Muscle of arm (tissue), 12 donors: Measurements from ENCODE around the gene ANG. TPM values are rescaled to one million over a fixed set of nuclear protein-coding genes. Genes with fewer than 3 reads are reported as not detected.
"Not testable (repeated sequence)": the region's sequence is repeated elsewhere in the genome, so short reads cannot be mapped to it uniquely, and the experiment has no call there.

ENCODE experiments used
- DNase-seq: peaks from one replicate; pipeline ENCODE4 v3.0.0-alpha.2; 2013
- polyA plus RNA-seq, 12 donors: library from polyadenylated mRNA; unstranded; fragments of 120-200 nt; gene quantifications; one replicate each; pipeline ENCODE4 v1.2.1, GENCODE V29; 2013; ENCODE audit not compliant: insufficient read length in 12 of 12

Gene ANG
- polyA plus RNA-seq, 12 donors: 2.2 to 22.8 (median 2.9) TPM; not detected in 1

GRCh38 chr14:20738292-20738691 lies 49.7 kb downstream of the ANG start:
- not testable (repeated sequence) for DNase-seq

- no peak for DNase-seq
Measured at GRCh38 chr14:20742132-20742531, 53.6 kb downstream of the ANG start.

GRCh38 chr14:20743556-20743955 lies 55.0 kb downstream of the ANG start:
- DNase-seq: no peak

Other genes with a start within 250 kb of the ANG start
- 10 to 100 TPM in 11 of 12 donors, not detected in 1; 21.1 to 55.6 (median 37.7) TPM for gene OSGEP, start 234.0 kb upstream of the ANG start, polyA plus RNA-seq
- gene APEX1, start 233.5 kb upstream of the ANG start, polyA plus RNA-seq: 100 to 1,000 TPM in 11 of 12 donors, not detected in 1; 131 to 222 (median 161) TPM
- 10 to 100 TPM in 11 of 12 donors, not detected in 1; 16.8 to 33.2 (median 21.7) TPM for gene PIP4P1, start 227.3 kb upstream of the ANG start, polyA plus RNA-seq
- 10 to 100 TPM in 8 of 12 donors, 1 to 10 TPM in 3, not detected in 1; 8.0 to 19.0 (median 10.9) TPM for gene PNP, start 219.4 kb upstream of the ANG start, polyA plus RNA-seq
- under 1 TPM in 3 of 12 donors, not detected in 9; 0.12 to 0.39 (median 0.30) TPM for gene RNASE10, start 183.2 kb upstream of the ANG start, polyA plus RNA-seq
- gene RNASE9, start 127.7 kb upstream of the ANG start, polyA plus RNA-seq: not detected
- gene RNASE11, start 100.8 kb upstream of the ANG start, polyA plus RNA-seq: not detected
- gene RNASE12, start 97.4 kb upstream of the ANG start, polyA plus RNA-seq: not detected
- gene OR6S1, start 47.1 kb upstream of the ANG start, polyA plus RNA-seq: not detected
- gene RNASE4, start 4.2 kb upstream of the ANG start, polyA plus RNA-seq: 10 to 100 TPM in 1 of 12 donors, 1 to 10 TPM in 10, not detected in 1; 2.2 to 25.2 (median 4.1) TPM
- not detected for gene EDDM3A, start 57.1 kb downstream of the ANG start, polyA plus RNA-seq
- gene EDDM3B, start 79.6 kb downstream of the ANG start, polyA plus RNA-seq: not detected
- 10 to 100 TPM in 2 of 12 donors, 1 to 10 TPM in 9, not detected in 1; 3.9 to 18.6 (median 5.9) TPM for gene RNASE6, start 92.5 kb downstream of the ANG start, polyA plus RNA-seq
- gene RNASE1, start 114.1 kb downstream of the ANG start, polyA plus RNA-seq: 100 to 1,000 TPM in 11 of 12 donors, not detected in 1; 135 to 267 (median 179) TPM
- gene RNASE3, start 202.6 kb downstream of the ANG start, polyA plus RNA-seq: 1 to 10 TPM in 1 of 12 donors, under 1 TPM in 2, not detected in 9; 0.30 to 6.1 (median 0.63) TPM